Heart right ventricle (tissue), 16 donors: ENCODE results near the gene TCERG1L. TPM values are rescaled to one million over a fixed set of nuclear protein-coding genes. Genes with fewer than 3 reads are reported as not detected.

Experiments
- ATAC-seq, 8 donors: fragments of 200-7000 bp; cut with Tn5 transposase; one replicate each; pipeline ENCODE4 v1.9.1; 2020; ENCODE audit warnings: mild to moderate bottlenecking in 8 of 8, moderate library complexity in 8 of 8, moderate number of reproducible peaks in 1 of 8
- DNase-seq, 2 donors: peaks; one replicate each; pipeline ENCODE4 v3.0.0-alpha.2; 2020
- H3K27ac ChIP-seq, 10 donors: fragments of 200-600 bp; sonication (generic) in 2 of 10; one replicate each; pipeline versions ENCODE4 v1.5.0 to v1.8.0; 2020 to 2022; ENCODE audit warnings: mild to moderate bottlenecking in 3 of 10
- H3K27me3 ChIP-seq, 7 donors: fragments of 200-600 bp; one replicate each; pipeline ENCODE4 v1.8.0; 2021 to 2022; ENCODE audit warnings: mild to moderate bottlenecking in 2 of 7
- H3K36me3 ChIP-seq, 9 donors: fragments of 200-600 bp; sonication (generic) in 1 of 9; one replicate each; pipeline versions ENCODE4 v1.5.0 to v1.8.0; 2020 to 2022; ENCODE audit warnings: mild to moderate bottlenecking in 2 of 9
- H3K4me1 ChIP-seq, 9 donors: fragments of 200-600 bp; sonication (generic) in 1 of 9; one replicate each; pipeline versions ENCODE4 v1.5.0 to v1.8.0; 2020 to 2022; ENCODE audit warnings: mild to moderate bottlenecking in 4 of 9
- H3K4me3 ChIP-seq, 10 donors: fragments of 200-600 bp; sonication (generic) in 2 of 10; one replicate each; pipeline versions ENCODE4 v1.5.0 to v1.8.0; 2020 to 2022; ENCODE audit warnings: mild to moderate bottlenecking in 7 of 10, moderate library complexity in 2 of 10
- H3K9me3 ChIP-seq, 11 donors: fragments of 200-600 bp in 10 of 11; sonication (generic) in 2 of 11; one replicate each; pipeline versions ENCODE4 v1.5.0 to v1.8.0; 2013 to 2022; ENCODE audit warnings: mild to moderate bottlenecking in 2 of 11, control low read depth in 1 of 11, moderate library complexity in 1 of 11
- CTCF ChIP-seq, 9 donors: fragments of 200-600 bp; sonication (generic) in 2 of 9; IDR thresholded peaks; one replicate each; pipeline versions ENCODE4 v1.5.0 to v1.8.0; 2021 to 2022; ENCODE audit warnings: antibody characterized with exemption in 9 of 9, mild to moderate bottlenecking in 5 of 9, moderate library complexity in 1 of 9
- WGBS, 2 donors: extraction: QIAGEN DNeasy Blood & Tissue Kit; methylation state at CpG; one replicate each; pipeline ENCODE4 v1.1.7; 2013; ENCODE audit warnings: inconsistent platforms in 1 of 2; 5-methylcytosine and 5-hydroxymethylcytosine counted together
- intact Hi-C, 10 donors: fragments of 100-400 bp; cut with DNase I; formaldehyde crosslinking; loops; one replicate each; pipeline versions ENCODE4 v1.11.1 to v1.14.2; 2022
- polyA plus RNA-seq, 2 donors: library from polyadenylated mRNA; stranded (reverse); fragments of 200-250 nt; gene quantifications; one replicate each; pipeline ENCODE4 v1.2.3, GENCODE V29; 2013
- total RNA-seq, 10 donors: library from RNA; stranded (reverse); fragmentation: NEBNext Ultra II Directional in 3 of 10; extraction: Animal tissue kit (Norgen Biotek cat#: 25700) in 3 of 10; gene quantifications; one replicate each; pipeline versions ENCODE4 v1.2.1 to v1.2.4, GENCODE V29; 2021 to 2023
- donor health status: Arrhythmogenic right ventricular cardiomyopathy.
- donor health status: ischemic (EF 13 %, LVEDD 7.1; RV severe dilation, severe dysfunction).
- donor health status: healthy with polysubstance abuse.
- donor health status: DM: no; HTN: yes; CAD: no.
- donor health status: DM: no; HTN: no; CAD: no.
- donor health status: ischemic (EF 25% LVEDD 6.9; RV normal size, moderate dysfunction).
- donor health status: ischemic (EF 25% LVEDD 5.7; RV mildly dilated, moderate dysfunction).
- donor health status: healthy.
- donor health status: DM: yes; HTN: yes; CAD: no.
- donor health status: Ischemic cardiomyopathy.
- donor health status: ischemic (EF 35%, LVEDD 5.7; RV mildly dilated, moderate dysfunction).
- donor health status: nonischemic (EF 11% LVEDD 7.7; RV severe dilation, severe dysfunction).
- donor health status: DM: yes; HTN: yes; CAD: no.
- donor health status: PGD.
- donor health status: ischemic (EF 29% LVEDD 5.4; RV normal size, mild dysfunction).
- donor health status: nonischemic (EF 23%, LVEDD 6.1; RV moderate dilation, normal function).

The TCERG1L gene
- total and polyA plus RNA-seq, 12 donors = 0.09 TPM; not detected in 10

GRCh38 chr10:131180086-131180485, 131.4 kb downstream of the TCERG1L start:
- DNase-seq (no peak), ATAC-seq (no peak)
- Histone ChIP-seq H3K27me3 (peaks cover 0 to 56% (median 36%) of the 10 kb centered on the region in 7 donors), H3K36me3 (no peaks in the 10 kb centered on the region), H3K27ac (no peak overlapping the region), H3K4me1 (no peaks in the 10 kb centered on the region), H3K4me3 (no peak overlapping the region), H3K9me3 (peaks cover 0 to 24% (median 0%) of the 10 kb centered on the region in 11 donors)
- whole genome bisulfite sequencing, 2 donors = 75 to 83% methylated on average over 9 of the region's 9 CpGs
- intact Hi-C loops = no loop called here
- TF ChIP-seq CTCF (IDR thresholded peaks at IDR 0.05) = no peak

- no peak for DNase-seq
- H3K4me3 ChIP-seq = no peak overlapping the region
- H3K36me3 ChIP-seq = no peaks in the 10 kb centered on the region
- intact Hi-C loops = no loop called here
- H3K27me3 ChIP-seq = peaks cover 0 to 51% (median 33%) of the 10 kb centered on the region in 7 donors
- 51 to 53% methylated on average over 10 of the region's 10 CpGs for WGBS, 2 donors
- no peaks in the 10 kb centered on the region for H3K4me1 ChIP-seq
- peaks cover 0 to 26% (median 0%) of the 10 kb centered on the region in 11 donors for H3K9me3 ChIP-seq
- no peak for TF ChIP-seq CTCF (IDR thresholded peaks at IDR 0.05)
- ATAC-seq = no peak
- H3K27ac ChIP-seq = no peak overlapping the region
Measured at GRCh38 chr10:131179361-131179760, 132.2 kb downstream of the TCERG1L start.

- intact Hi-C loops = no loop called here
- peaks cover 0 to 52% (median 35%) of the 10 kb centered on the region in 7 donors for H3K27me3 ChIP-seq
- DNase-seq = no peak
Measured at GRCh38 chr10:131178521-131179331, 132.8 kb downstream of the TCERG1L start.

More at GRCh38 chr10:131178521-131179331, 132.8 kb downstream of the TCERG1L start:
- Histone ChIP-seq H3K36me3 (no peaks in the 10 kb centered on the region), H3K4me1 (no peaks in the 10 kb centered on the region), H3K27ac (no peak overlapping the region), H3K9me3 (peaks cover 0 to 26% (median 0%) of the 10 kb centered on the region in 11 donors), H3K4me3 (no peak overlapping the region)
- no peak for TF ChIP-seq CTCF (IDR thresholded peaks at IDR 0.05)
- 78% methylated on average over 29 of the region's 29 CpGs for WGBS, 2 donors
- ATAC-seq = no peak
